Activated naive CD8-positive, alpha-beta T cell (primary cell): ENCODE measurements around the gene ARHGEF17.

Experiments used
- H3K27ac Mint-ChIP-seq: one replicate; pipeline ENCODE4 v1.8.0; 2021; ENCODE audit warnings: mixed read lengths
- H3K27me3 Mint-ChIP-seq: one replicate; pipeline ENCODE4 v1.8.0; 2021; ENCODE audit warnings: mixed read lengths
- H3K36me3 Mint-ChIP-seq: one replicate; pipeline ENCODE4 v1.8.0; 2021; ENCODE audit warnings: mixed read lengths
- H3K4me1 Mint-ChIP-seq: one replicate; pipeline ENCODE4 v1.8.0; 2021; ENCODE audit warnings: low read depth, mixed read lengths
- H3K4me3 Mint-ChIP-seq: one replicate; pipeline ENCODE4 v1.8.0; 2021; ENCODE audit warnings: mild to moderate bottlenecking, mixed read lengths
- H3K9me3 Mint-ChIP-seq: one replicate; pipeline ENCODE4 v1.8.0; 2021; ENCODE audit warnings: low read depth, mixed read lengths

ARHGEF17 gene

DNA sequence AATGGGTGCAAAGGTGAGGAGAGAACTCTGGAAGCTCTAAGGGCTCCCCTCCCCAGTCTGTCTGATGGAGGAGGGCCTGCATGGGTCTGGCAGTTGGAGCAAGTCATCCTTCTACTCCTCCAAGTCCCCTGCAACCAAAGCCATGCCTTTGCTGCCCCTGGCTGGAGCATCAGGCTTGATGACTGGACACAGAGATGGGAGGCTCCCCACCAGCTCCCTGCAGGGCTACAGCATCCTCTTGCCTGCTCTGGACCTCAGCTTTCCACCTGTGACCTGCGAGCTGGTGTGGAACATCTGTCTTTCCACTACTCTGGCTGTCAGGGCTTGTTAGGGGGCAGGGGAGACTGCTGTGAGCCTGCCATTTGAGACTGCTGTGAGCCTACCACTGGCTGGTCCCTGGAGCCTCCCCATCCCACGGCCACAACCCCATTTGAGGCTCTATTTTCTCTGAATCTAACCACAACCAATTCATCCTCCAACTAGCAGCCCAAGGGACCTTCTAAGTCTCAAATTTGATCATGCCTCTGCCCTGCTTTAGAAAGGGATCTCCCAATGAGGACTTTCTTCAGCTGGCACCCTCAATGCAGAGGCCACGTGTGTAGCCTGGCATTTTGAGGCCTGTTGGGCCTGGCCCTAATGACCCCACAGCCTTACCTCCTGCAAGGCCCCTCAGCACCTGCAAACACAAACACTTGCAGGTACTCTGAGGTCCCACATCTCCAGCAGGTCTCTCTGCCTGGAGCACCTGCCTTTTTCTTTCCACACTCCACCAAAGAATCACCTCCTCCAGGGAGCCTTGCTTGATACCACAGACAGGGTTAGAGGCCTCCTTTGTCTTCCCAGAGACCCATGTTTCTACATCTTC, 26.0 kb upstream of the ARHGEF17 start:
- Mint-ChIP-seq H3K36me3 (no peaks in the 10 kb centered on the region), H3K4me3 (no peak overlapping the region), H3K27ac (no peak overlapping the region), H3K27me3 (no peaks in the 10 kb centered on the region), H3K4me1 (no peaks in the 10 kb centered on the region), H3K9me3 (no peaks in the 10 kb centered on the region)

DNA sequence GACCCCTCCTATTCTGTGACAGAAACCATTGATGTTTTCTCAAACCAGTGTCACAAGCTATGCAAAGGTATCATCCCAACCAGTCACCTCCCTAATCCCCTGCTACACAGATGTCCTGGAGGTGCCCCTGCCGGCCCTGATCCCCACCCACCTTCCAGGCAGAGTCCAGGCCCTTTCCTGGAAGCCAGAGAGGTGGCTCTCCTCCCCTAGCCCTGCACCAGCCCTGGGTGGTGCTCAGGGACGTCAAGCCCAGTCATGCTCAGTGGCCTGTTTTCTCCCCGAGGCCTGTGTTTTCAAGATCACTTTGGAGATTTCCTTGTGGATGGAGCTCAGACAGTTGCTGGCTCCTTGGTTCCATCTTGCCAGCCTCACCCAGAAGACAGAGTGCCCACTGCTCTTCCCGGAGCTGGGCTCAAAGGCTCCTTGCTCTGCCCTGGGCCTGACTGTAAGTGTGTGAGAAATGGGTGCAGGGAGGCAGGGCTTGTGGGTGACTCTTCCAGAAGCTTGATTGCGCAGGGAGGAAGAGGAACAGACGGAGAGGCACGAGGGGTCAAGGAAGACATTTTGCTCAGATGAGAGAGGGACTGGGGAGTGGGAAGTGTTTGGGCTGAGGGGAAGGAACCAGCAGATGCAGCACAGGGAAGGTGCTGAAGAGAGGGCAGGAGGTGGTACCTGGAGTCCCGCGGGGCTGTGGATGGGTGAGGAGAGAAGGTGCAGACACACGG, 24.6 kb upstream of the ARHGEF17 start:
- Mint-ChIP-seq H3K27ac (no peak overlapping the region), H3K4me3 (no peak overlapping the region)

DNA sequence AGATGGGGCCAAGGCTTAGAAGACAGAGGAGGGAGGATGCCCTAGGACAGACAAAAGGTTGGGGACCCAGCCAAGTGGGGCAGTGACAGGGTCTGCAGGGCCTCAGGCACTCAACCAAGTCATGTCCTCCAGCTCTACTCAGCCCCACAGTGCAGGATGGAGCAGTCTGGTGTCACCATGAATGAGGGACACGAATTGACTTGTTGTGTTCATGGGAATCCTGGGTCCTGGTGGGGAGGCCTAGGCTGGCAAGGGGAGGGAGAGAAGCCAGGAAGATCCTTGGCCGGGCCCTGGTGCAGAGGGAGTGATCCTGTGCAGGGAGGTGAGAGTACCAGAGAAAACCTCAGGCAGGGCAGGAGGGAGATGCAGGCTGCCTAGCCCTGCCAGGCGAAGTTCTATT, 24.0 kb upstream of the ARHGEF17 start:
- no peak overlapping the region for H3K4me3 Mint-ChIP-seq
- H3K27me3 Mint-ChIP-seq, result no peaks in the 10 kb centered on the region
- no peak overlapping the region for H3K27ac Mint-ChIP-seq
- no peaks in the 10 kb centered on the region for H3K9me3 Mint-ChIP-seq
- H3K36me3 Mint-ChIP-seq, result no peaks in the 10 kb centered on the region
- peaks cover 3% of the 10 kb centered on the region for H3K4me1 Mint-ChIP-seq

More for the DNA sequence above, 24.6 kb upstream of the ARHGEF17 start:
- Mint-ChIP-seq H3K4me1 (no peaks in the 10 kb centered on the region), H3K27me3 (no peaks in the 10 kb centered on the region), H3K9me3 (no peaks in the 10 kb centered on the region), H3K36me3 (no peaks in the 10 kb centered on the region)

DNA sequence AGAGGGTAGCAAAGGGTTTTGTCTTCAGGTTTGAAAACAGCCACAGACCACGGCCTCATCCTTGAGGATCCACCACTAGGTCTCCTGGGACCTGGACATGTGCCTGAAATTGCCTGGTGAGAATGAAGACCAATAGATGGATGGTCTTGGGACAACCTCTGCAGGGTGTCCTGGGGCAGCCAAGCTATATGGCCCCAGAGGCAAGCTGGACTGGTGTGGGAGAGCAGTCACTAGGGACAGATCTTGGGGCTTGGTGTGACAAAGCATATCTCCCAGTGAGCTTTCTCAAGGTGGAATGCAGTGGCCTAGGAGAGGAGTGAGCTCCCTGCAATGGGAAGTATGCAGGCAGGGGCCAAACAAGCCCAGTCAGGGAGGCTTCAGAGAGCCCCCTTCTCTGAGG, 22.4 kb upstream of the ARHGEF17 start:
- Mint-ChIP-seq H3K27me3 (no peaks in the 10 kb centered on the region), H3K27ac (no peak overlapping the region), H3K9me3 (no peaks in the 10 kb centered on the region), H3K4me1 (peaks cover 5% of the 10 kb centered on the region), H3K36me3 (no peaks in the 10 kb centered on the region), H3K4me3 (no peak overlapping the region)

DNA sequence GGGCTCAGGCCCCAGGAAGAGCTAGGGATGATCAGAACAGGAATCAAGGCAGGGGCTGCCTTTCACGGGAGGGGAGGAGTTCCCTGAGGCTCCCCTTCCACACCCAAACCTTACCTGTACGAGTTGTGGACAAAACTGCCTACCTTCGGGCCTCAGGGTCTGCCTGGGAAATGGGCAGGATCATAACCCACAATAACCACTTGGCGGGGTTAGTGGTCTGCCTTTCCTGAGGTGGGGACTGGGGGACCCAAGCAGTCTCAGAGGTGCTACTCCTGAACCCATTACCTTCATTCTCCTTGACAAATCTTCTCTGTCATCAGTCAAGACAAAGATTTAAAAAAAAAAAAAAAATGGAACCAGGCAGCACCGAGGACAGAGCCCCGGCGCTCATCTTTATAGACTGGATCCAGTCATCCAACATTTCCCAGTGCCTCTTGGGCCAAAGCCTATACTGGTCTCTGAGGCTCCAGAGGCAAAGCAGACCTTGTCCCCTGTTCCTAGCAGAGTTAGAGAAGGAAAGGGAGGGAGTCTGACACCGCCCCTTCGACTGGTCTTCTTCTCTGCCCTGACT, 21.8 kb upstream of the ARHGEF17 start:
- H3K36me3 Mint-ChIP-seq, result no peaks in the 10 kb centered on the region
- H3K9me3 Mint-ChIP-seq, result no peaks in the 10 kb centered on the region
- peaks cover 5% of the 10 kb centered on the region for H3K4me1 Mint-ChIP-seq
- H3K27me3 Mint-ChIP-seq, result no peaks in the 10 kb centered on the region
- H3K4me3 Mint-ChIP-seq, result no peak overlapping the region
- no peak overlapping the region for H3K27ac Mint-ChIP-seq

DNA sequence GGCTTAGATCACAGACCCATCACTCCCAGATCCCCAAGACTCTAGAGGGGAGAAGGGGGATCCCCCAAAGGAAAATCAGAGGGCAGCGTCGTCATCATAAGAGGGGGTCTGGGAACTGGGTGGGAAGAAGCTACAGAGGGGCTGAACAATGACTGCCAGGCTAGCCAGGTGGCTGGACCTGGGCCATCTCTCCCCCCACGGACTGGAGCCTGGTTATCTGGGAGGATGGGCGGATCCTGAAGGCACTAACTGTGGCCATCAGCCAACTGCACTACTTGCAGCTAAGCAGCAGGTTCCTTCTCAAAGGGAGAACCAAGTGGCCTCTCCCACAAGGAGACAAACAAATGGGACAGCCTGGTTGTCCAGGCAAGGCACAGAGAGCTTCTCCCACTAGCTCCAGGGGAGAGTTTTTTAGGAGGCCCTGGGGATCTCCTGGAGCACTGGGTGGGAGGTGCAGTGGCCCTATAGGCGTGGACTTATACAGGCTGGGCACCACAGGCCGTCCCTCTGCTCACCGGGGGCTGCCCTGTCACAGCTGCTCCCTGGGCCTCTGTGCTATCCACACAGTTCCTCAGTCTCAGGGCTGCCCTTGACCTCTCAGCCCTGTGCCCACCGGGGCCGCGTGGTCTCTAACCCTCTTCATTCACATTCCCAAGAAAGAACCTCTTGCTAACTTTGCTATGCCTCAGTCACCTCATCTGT, 20.5 kb upstream of the ARHGEF17 start:
- no peaks in the 10 kb centered on the region for H3K36me3 Mint-ChIP-seq
- no peaks in the 10 kb centered on the region for H3K27me3 Mint-ChIP-seq
- no peak overlapping the region for H3K4me3 Mint-ChIP-seq
- H3K9me3 Mint-ChIP-seq, result no peaks in the 10 kb centered on the region
- no peak overlapping the region for H3K27ac Mint-ChIP-seq
- peaks cover 5% of the 10 kb centered on the region for H3K4me1 Mint-ChIP-seq

DNA sequence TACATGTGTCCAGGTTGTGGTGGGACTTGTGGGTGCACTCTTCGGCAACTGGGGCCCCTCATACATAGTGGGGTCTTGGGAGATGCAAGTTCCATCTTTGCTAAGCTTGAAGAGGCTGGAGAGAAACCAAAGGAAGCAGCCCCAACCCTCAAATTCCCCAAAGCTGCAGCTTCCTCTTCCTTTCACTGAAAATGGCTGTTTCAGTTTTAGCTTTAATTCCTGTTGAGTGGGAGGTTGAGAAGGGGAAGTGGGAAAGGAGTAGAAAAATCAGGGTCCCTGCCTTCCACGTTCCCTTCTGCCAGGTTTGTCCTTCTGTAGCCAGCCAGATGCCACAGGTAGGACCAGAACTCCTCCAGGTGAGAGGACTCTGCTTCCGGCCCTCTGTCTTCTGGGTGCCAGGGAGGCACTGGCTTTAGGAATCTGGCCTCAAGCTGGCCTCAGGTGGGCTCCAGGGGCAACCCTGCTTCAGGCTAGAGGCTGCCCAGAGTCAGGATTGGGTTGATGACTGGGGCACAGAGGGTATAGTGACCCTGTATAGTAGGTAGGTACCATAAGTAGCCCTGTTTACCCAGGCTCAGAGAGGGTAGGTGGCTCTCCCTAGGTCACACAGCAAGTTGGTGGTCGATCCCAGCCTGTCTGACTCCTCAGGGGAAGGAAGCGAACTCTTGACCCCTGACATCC, 19.7 kb upstream of the ARHGEF17 start:
- Mint-ChIP-seq H3K9me3 (no peaks in the 10 kb centered on the region), H3K27ac (no peak overlapping the region), H3K36me3 (no peaks in the 10 kb centered on the region), H3K4me1 (peaks cover 5% of the 10 kb centered on the region), H3K4me3 (no peak overlapping the region), H3K27me3 (no peaks in the 10 kb centered on the region)

DNA sequence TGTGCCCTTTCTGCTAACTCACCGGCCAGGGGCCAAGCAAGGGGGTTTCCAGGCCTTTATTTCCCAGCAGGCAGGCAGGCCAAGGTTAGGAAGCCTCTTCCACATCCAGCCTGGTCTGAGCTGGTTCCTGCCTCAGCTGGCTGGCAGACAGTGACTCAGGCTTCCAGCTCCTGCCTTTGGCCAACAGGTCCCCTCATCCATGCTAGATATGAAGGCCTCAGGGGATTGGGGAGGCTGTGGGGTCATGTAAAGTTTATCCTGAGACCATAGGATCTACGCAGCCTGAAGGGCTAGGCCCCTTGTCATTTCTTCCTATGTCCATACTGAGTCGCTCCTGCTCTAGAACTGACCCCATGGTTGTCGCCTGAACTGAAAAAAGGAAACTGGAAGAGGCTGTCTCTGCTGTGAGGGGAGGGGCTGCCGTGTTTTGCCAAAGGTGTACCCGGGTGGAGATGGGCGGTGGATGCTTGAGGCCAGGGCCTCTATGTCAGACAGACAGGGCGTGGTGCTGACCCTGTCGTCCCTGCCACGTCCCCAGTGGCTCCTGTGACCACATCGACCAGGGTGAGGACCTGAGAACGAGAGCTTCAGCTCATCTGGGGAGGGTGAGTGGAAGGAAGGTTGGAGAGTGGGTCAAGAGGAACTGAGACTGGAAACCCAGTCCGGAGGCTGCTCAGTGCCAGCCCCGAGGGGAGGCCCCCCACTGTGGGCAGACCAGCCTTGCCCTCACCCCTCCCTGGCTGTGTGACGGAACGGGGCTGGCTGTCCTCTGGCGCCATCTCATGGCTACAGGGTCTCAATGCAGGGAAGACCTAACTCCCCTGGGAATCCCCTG, 19.0 kb upstream of the ARHGEF17 start:
- Mint-ChIP-seq H3K4me1 (peaks cover 5% of the 10 kb centered on the region), H3K27me3 (no peaks in the 10 kb centered on the region), H3K4me3 (no peak overlapping the region), H3K9me3 (no peaks in the 10 kb centered on the region), H3K36me3 (no peaks in the 10 kb centered on the region), H3K27ac (no peak overlapping the region)

DNA sequence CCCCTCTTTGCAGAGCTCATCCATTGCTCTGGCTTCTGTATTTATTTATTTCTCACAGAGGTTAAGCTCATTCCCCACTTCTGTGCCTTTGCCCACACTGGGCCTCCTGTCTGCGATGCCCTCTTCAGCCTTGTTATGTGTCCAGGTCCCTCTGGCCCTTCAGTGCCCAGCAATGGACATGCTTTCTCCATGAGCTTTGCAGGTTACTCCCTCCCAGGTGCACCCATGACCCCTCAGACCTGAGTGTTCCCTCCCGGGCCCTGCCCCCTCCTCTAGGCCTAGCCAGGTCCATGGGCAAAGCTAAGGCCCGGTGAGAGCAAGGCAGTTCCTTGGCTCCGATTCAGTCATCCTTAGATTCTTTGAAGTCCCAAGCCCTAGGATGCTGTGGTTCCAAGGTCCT, 17.5 kb upstream of the ARHGEF17 start:
- H3K4me1 Mint-ChIP-seq, result peaks cover 6% of the 10 kb centered on the region
- no peaks in the 10 kb centered on the region for H3K9me3 Mint-ChIP-seq
- H3K27me3 Mint-ChIP-seq, result no peaks in the 10 kb centered on the region
- no peaks in the 10 kb centered on the region for H3K36me3 Mint-ChIP-seq
- H3K4me3 Mint-ChIP-seq, result no peak overlapping the region
- no peak overlapping the region for H3K27ac Mint-ChIP-seq

DNA sequence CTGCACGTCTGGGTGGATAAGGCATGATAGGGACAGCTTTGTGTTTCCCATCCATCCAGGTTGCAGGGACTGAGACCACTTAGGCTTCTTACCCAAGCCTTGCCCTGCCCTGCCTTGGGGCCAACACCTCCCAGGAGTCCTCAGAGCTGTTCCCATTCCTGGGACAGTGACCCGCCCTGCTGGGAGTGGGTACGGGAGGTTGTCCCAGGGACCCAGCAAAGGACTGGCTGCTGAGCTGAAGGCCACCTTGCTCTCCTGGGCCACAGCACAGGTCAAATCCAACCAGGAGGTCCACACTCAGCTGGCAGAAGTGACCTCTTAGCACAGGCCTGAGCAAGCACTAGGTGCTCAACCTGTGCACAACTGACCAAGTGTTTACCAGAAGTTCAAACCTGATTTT, 16.9 kb upstream of the ARHGEF17 start:
- peaks cover 6% of the 10 kb centered on the region for H3K4me1 Mint-ChIP-seq
- no peak overlapping the region for H3K4me3 Mint-ChIP-seq
- no peak overlapping the region for H3K27ac Mint-ChIP-seq
- no peaks in the 10 kb centered on the region for H3K9me3 Mint-ChIP-seq
- no peaks in the 10 kb centered on the region for H3K36me3 Mint-ChIP-seq
- H3K27me3 Mint-ChIP-seq, result no peaks in the 10 kb centered on the region

DNA sequence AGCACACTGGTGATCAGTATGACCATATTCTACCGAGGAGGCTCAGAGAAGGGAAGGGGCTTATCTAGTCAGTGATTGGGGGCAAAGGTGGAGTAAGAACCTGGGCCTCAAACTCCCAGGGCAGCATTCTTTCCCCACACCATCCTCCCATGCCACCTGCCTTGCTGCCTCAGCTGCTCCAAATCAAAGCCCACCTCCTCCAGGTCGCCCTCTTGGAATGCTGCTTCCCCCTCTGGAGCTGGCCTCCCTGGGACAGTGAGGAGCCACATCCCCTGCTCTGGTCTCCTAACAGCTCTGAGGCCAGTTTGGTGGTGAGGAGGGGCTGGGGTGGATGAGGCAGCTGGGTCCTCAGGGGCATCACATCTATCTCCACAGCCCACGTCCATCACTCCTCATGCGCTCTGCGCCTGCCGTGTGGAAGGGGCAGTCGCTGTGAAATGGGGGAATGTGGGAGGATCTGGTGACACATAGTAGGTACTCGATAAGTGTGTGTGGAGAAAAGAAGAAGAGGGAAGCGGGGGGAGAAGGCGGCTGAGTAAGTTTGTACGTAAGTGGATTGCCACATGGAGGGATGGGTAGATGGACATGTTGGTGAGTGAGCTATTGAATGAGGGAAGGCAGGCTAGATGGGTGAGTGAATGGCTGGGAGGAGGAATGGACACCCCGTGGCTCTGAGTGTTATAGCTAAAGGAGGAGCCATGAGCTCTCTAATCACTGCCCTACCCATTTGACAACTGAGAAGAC, 16.1 kb upstream of the ARHGEF17 start:
- H3K27me3 Mint-ChIP-seq, result no peaks in the 10 kb centered on the region
- H3K9me3 Mint-ChIP-seq, result no peaks in the 10 kb centered on the region
- H3K4me3 Mint-ChIP-seq, result no peak overlapping the region
- peaks cover 6% of the 10 kb centered on the region for H3K4me1 Mint-ChIP-seq
- no peak overlapping the region for H3K27ac Mint-ChIP-seq
- H3K36me3 Mint-ChIP-seq, result no peaks in the 10 kb centered on the region

DNA sequence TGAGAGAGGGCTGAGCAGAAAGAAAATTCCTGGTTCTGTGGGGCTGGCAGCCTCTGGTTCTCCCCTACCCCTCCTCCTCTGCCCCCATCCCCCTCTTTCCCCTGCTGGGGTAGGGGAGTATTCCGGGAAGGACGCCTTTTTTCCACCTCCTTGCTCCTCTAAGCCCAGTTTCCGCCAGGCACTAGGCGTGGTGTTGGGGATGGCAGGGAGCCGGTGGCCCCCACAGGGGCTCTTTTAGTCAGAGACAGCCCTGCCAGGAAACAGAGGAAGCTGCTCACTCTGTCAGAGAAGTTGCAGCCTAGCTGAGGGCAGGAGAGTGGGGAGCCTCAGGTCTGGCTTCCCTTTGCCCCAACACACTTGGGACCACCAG, 15.6 kb upstream of the ARHGEF17 start:
- Mint-ChIP-seq H3K9me3 (no peaks in the 10 kb centered on the region), H3K4me1 (peaks cover 6% of the 10 kb centered on the region), H3K4me3 (no peak overlapping the region), H3K36me3 (no peaks in the 10 kb centered on the region), H3K27me3 (no peaks in the 10 kb centered on the region), H3K27ac (no peak overlapping the region)

DNA sequence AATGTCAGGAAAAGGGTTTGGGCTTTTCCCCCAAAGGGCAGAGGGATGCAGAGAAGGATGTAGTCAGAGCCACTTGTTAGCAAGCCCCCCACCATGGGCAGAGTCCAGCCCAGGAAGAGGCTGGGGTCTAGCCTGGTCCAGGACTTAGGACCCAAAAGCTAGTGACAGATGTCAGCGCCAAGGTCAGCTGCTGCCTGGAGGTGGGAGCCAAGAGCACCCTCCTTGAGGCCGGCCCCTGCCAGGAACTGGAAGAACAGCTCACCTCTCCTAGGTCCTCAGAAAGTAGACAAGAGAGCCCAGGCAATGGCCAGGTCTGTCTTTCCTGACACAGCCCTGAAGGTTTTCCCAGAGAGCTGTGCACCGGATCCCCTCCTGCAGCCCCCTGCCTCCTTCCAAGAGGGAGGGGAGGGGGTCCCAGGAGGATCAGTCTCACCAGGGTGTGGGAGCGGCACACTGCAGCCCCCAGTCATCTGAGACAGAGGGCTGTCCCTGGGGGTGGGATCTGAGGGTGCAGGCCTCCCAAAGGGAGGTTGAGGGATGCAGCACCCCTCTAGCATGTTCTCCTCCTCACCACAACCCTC, 14.6 kb upstream of the ARHGEF17 start:
- Mint-ChIP-seq H3K9me3 (no peaks in the 10 kb centered on the region), H3K27me3 (peaks cover under 1% of the 10 kb centered on the region), H3K4me1 (peaks cover 6% of the 10 kb centered on the region), H3K36me3 (no peaks in the 10 kb centered on the region), H3K27ac (no peak overlapping the region), H3K4me3 (no peak overlapping the region)
